Fibroblast of the aortic adventitia (primary cell): ENCODE results near the gene CCL17. TPM values are rescaled to one million over a fixed set of nuclear protein-coding genes. Genes with fewer than 3 reads are reported as not detected.

Source experiments
- DNase-seq: peaks from one replicate; pipeline ENCODE4 v3.0.0-alpha.2; 2010; ENCODE audit warnings: low read depth
- H3K4me3 ChIP-seq: 2 replicates; pipeline ENCODE4 v1.5.1; 2011; ENCODE audit warnings: low read depth, mild to moderate bottlenecking, control low read depth, low read length, moderate library complexity
- total RNA-seq: library from RNA; depleted of rRNA; stranded (reverse); fragments of >200 nt; gene quantifications from 2 replicates; pipeline ENCODE4 v1.2.3, GENCODE V29; 2012; ENCODE audit warnings: low replicate concordance
- TF ChIP-seq, protein P1 (sequence below): IDR thresholded peaks from 2 replicates; pipeline ENCODE4 v1.5.1; 2011; ENCODE audit warnings: mild to moderate bottlenecking, low read length, control low read depth, inconsistent platforms; ENCODE audit not compliant: insufficient read depth

Gene CCL17
- total RNA-seq, 1 donor, result not detected

- TF ChIP-seq, protein P1, sequence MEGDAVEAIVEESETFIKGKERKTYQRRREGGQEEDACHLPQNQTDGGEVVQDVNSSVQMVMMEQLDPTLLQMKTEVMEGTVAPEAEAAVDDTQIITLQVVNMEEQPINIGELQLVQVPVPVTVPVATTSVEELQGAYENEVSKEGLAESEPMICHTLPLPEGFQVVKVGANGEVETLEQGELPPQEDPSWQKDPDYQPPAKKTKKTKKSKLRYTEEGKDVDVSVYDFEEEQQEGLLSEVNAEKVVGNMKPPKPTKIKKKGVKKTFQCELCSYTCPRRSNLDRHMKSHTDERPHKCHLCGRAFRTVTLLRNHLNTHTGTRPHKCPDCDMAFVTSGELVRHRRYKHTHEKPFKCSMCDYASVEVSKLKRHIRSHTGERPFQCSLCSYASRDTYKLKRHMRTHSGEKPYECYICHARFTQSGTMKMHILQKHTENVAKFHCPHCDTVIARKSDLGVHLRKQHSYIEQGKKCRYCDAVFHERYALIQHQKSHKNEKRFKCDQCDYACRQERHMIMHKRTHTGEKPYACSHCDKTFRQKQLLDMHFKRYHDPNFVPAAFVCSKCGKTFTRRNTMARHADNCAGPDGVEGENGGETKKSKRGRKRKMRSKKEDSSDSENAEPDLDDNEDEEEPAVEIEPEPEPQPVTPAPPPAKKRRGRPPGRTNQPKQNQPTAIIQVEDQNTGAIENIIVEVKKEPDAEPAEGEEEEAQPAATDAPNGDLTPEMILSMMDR, result no peak
- H3K4me3 ChIP-seq, result peak overlapping the region; percentile 95
- DNase-seq, result no peak
Measured at GRCh38 chr16:57462978-57463362, 58.4 kb downstream of the CCL17 start.

DNA sequence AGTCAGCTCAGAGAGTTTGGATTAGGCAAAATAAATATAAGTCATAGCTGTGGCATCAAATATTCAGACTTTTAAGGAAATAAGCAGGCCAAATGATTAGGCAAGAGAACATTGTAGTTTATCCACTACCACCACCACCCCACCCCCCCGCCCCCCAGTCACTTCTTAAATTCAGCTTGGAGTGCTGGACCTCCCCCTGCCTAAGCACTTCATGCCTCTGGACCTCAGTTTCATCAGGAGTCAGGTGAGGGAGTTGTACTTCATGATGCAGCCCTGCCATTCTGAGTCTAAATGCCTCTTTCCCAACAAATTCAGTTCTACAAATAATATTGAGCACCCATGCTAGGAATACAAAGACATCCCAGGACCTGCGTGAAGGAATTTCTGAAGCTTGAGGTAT, 60.0 kb downstream of the CCL17 start:
- DNase-seq, result no peak
- no peak overlapping the region for H3K4me3 ChIP-seq
- TF ChIP-seq, protein P1, result no peak

Other genes starting within 250 kb of the CCL17 start
- 61.7 and 71.5 TPM in 2 replicates for gene PSME3IP1, start 218.7 kb upstream of the CCL17 start, total RNA-seq
- 27.5 and 49.8 TPM in 2 replicates for gene RSPRY1, start 218.4 kb upstream of the CCL17 start, total RNA-seq
- gene ARL2BP, start 159.5 kb upstream of the CCL17 start, total RNA-seq, result 65.3 and 127 TPM in 2 replicates
- under 0.01 TPM in 1 of 2 replicates, not detected in the other for gene PLLP, start 120.1 kb upstream of the CCL17 start, total RNA-seq
- gene CCL22, start 46.0 kb upstream of the CCL17 start, total RNA-seq, result not detected in 2 replicates
- 0.18 and 0.33 TPM in 2 replicates for gene CX3CL1, start 32.3 kb upstream of the CCL17 start, total RNA-seq
- 39.3 and 53.9 TPM in 2 replicates for gene CIAPIN1, start 42.6 kb downstream of the CCL17 start, total RNA-seq
- 30.9 and 40.0 TPM in 2 replicates for gene COQ9, start 42.7 kb downstream of the CCL17 start, total RNA-seq
- gene POLR2C, start 57.9 kb downstream of the CCL17 start, total RNA-seq, result 26.1 and 76.6 TPM in 2 replicates
- 19.5 and 29.6 TPM in 2 replicates for gene DOK4, start 81.7 kb downstream of the CCL17 start, total RNA-seq
- 9.9 and 30.7 TPM in 2 replicates for gene CCDC102A, start 131.8 kb downstream of the CCL17 start, total RNA-seq
- not detected in 2 replicates for gene ADGRG5, start 137.9 kb downstream of the CCL17 start, total RNA-seq
- 1.6 and 9.8 TPM in 2 replicates for gene ADGRG1, start 223.9 kb downstream of the CCL17 start, total RNA-seq